Stimulated activated CD8-positive, alpha-beta memory T cell treated with anti-CD3 and anti-CD28 coated beads, Interleukin-12 subunit alpha, Interleukin-12 subunit beta, amount 100 ng/mL, for 24 hours (primary cell): ENCODE results near the gene CDH24.

Experiments used
- DNase-seq: peaks from one replicate; pipeline ENCODE4 v3.0.0-alpha.2; 2020; ENCODE audit errors: extremely low read depth

The CDH24 gene

GRCh38 chr14:23060536-23061260, 3.4 kb upstream of the CDH24 start:
- no peak for DNase-seq

- no peak for DNase-seq
These were observed 1.6 kb upstream of the CDH24 start for GRCh38 chr14:23058654-23059504.

- DNase-seq = peak; percentile 58
These were observed 685 bp upstream of the CDH24 start for GRCh38 chr14:23057757-23058653.

GRCh38 chr14:23056145-23056955, 970 bp downstream of the CDH24 start:
- DNase-seq = peak; percentile 21

GRCh38 chr14:23055621-23056144, 1.6 kb downstream of the CDH24 start:
- DNase-seq = no peak

- DNase-seq = no peak
These were observed 2.2 kb downstream of the CDH24 start for GRCh38 chr14:23055147-23055550.

GRCh38 chr14:23054000-23054811, 3.1 kb downstream of the CDH24 start:
- no peak for DNase-seq

GRCh38 chr14:23053426-23053825, 3.9 kb downstream of the CDH24 start:
- DNase-seq = no peak

- DNase-seq = no peak
These were observed 4.6 kb downstream of the CDH24 start for GRCh38 chr14:23052671-23053070.

GRCh38 chr14:23052182-23052623, 5.1 kb downstream of the CDH24 start:
- no peak for DNase-seq

GRCh38 chr14:23051141-23052057, 5.9 kb downstream of the CDH24 start:
- no peak for DNase-seq

- DNase-seq = no peak
These were observed 8.3 kb downstream of the CDH24 start for GRCh38 chr14:23049011-23049410.

GRCh38 chr14:23047751-23048693, 9.3 kb downstream of the CDH24 start:
- no peak for DNase-seq

GRCh38 chr14:23047034-23047634, 10.2 kb downstream of the CDH24 start:
- DNase-seq = no peak

- DNase-seq = no peak
These were observed 11.6 kb downstream of the CDH24 start for GRCh38 chr14:23045419-23046357.

GRCh38 chr14:23044840-23045239, 12.5 kb downstream of the CDH24 start:
- no peak for DNase-seq
